Frontal cortex (tissue), 4 donors: Measurements from ENCODE around the gene AKAP12. TPM values are rescaled to one million over a fixed set of nuclear protein-coding genes. Genes with fewer than 3 reads are reported as not detected.
"Not testable (repeated sequence)": the region's sequence is repeated elsewhere in the genome, so short reads cannot be mapped to it uniquely, and the experiment has no call there.

Experiments used
- DNase-seq, 2 donors: peaks; one replicate each; pipeline ENCODE4 v3.0.0; 2012; ENCODE audit warnings: low spot score in 2 of 2
- FAIRE-seq: peaks from 2 replicates; lab custom pipeline; 2012; peaks lifted over from hg19 to GRCh38; lab: Jason Lieb, UNC
- total RNA-seq: library from RNA; depleted of rRNA; stranded (reverse); fragments of >200 nt; gene quantifications from one replicate; pipeline ENCODE4 v1.2.3, GENCODE V29; 2014
- donor health status: control.
- donor health status: control.
- donor health status: control.

Gene AKAP12
- total RNA-seq, 1 donor from 2014 or later = 40.4 TPM

DNA sequence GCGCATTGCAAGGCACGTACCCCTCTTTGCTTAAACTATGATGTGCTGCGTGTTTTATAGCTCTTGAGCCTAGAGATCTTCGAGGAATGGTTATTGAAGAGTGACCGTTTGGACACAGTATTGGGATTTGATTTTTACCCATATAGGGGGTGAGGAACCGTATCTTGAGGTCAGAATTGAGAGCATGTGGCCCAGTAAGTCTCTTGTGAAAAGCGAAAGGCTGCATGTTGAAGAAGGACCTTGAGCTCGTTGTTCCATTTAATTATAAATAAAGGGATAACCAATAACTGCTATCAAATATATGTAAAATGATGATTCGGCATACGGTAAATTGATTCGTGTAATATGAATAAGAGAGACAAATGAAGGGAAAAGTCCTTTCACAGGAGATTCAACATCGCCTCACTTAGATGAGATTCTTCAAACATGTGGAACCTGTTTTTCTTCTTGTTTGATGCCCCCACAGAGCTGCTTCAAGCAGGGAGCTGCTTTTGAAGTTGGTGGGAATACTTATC, 66.6 kb downstream of the AKAP12 start:
- no peak for DNase-seq
- no peak for FAIRE-seq

DNA sequence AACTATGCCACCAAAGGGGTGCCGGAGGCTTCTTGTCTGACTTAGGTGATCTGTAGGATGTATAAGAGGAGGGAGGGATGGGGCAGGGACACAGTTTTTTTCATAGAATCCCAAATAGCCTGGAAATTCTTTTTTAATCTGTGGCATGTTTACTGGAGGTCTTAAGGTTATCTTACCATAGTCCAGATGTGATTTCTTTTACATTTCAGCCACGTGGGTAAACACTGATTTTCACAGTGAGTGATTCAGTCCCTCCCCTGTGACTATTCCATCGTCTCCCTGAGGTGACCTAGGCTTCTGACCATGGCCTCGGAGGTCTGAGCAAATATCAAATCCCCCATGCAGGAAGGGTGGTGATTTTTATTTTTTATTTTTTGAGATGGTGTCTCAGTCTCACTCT, 67.7 kb downstream of the AKAP12 start:
- no peak for DNase-seq
- no peak for FAIRE-seq

DNA sequence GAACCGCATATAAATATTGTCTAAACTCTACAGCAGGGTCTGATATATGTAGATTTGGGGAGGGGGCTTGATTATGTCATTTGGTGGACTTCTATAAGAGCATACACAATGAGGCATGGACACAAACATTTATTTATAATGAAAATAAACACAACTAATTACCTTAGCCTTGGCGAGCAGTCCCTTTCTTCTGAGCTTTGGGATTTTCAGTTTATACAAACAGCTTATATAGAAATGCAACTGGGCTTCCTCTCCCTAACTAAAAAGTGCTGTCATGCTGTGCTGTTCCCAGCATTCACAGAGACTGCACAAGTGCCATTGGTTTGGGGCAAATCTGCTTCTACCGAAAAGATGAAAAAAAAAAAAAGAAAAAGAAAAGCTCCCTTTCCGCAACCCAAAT, 69.9 kb downstream of the AKAP12 start:
- DNase-seq (no peak), FAIRE-seq (no peak)

DNA sequence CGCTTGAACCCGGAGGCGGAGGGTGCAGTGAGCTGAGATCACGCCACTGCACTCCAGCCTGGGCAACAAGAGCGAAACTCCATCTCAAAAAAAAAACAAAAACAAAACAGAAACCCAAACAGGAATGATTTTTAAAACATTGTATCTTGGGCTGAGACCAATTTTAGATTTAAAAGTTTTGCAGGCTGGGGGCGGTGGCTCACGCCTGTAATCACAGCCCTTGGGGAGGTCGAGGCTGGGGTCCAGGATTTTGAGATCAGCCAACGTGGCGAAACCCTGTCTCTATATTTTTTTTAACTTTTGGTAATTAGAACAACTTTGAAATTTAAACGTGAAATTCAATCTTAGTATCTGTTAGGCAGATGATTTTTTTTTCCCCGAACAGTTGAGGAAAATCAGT, 70.5 kb downstream of the AKAP12 start:
- no peak for FAIRE-seq

DNA sequence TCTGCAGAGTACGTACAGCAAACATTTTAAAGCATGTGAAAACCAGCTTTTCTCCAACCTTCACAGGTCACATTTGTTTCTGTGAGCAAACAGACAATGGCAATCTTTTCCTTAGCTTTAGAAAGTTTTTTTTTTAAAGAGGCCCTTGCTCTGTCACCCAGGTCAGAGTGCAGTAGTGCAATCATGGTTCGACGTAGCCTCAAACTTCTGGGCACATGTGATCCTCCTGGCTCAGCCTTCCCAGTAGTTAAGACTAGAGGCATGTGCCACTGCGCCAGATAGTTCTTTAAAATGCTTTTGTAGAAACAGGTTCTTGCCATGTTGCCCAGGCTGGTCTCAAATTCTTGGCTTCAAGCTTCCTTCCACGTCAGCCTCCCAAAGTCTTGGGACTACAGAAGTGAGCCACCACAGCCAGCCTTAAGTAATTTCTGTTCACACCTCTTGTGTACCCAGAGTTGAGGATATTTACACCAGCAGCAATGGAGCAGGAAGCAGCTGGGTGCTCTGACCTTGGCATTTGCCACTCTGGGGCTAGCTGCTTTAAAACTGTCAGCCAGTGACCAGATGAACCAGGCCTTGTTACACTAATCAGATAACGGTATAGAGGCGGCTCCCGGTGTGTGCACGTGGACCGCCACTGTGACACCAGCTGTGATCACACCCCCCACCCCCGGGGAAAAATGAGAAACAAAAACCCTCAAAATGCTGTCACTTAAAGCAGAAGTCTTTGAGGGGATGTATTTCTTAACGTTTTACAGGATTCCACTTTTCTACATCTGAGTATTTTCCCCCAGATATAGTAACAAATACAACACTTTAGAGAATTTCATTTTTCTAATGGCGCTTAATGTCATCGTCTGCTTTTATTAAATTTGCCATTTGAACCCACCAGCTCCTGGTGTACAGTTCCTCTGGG, 71.3 kb downstream of the AKAP12 start:
- no peak for DNase-seq

More for the DNA sequence above, 70.5 kb downstream of the AKAP12 start:
- DNase-seq = no peak

DNA sequence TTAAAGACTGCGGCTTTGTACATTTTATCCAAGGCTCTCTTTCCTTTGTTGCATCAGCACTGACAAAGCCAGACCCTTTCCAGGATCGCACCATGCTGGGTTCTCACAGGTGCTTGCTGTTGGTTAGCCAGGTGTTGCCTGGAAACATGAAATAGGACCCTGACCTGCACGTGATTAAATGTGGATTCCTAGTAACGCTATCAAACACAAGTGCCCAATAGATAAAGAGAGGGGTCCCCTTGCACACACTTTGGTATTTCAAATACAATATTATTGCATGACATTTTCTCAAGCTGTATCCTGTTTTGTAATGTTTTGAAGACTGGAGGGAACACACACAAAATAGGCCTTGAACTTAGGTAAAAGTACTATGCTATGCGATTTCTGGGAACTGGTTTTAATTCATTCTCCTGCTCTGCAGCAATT, 73.3 kb downstream of the AKAP12 start:
- DNase-seq (no peak), FAIRE-seq (no peak)

More for the DNA sequence above, 71.3 kb downstream of the AKAP12 start:
- no peak for FAIRE-seq

DNA sequence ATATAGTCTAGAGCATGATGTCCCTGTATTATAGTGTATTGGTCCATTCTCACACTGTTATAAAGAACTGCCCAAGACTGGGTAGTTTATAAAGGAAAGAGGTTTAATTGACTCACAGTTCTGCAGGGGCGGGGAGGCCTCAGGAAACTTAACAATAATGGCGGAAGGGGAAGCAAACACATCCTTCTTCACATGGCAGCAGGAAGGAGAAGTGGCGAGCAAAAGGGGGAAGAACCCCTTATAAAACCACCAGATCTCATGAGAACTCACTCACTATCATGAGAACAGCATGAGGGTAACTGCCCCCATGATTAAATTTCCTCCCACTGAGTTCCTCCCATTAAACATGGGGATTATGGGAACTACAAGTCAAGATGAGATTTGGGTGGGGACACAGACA, 75.9 kb downstream of the AKAP12 start:
- DNase-seq, FAIRE-seq: not testable (repeated sequence)

DNA sequence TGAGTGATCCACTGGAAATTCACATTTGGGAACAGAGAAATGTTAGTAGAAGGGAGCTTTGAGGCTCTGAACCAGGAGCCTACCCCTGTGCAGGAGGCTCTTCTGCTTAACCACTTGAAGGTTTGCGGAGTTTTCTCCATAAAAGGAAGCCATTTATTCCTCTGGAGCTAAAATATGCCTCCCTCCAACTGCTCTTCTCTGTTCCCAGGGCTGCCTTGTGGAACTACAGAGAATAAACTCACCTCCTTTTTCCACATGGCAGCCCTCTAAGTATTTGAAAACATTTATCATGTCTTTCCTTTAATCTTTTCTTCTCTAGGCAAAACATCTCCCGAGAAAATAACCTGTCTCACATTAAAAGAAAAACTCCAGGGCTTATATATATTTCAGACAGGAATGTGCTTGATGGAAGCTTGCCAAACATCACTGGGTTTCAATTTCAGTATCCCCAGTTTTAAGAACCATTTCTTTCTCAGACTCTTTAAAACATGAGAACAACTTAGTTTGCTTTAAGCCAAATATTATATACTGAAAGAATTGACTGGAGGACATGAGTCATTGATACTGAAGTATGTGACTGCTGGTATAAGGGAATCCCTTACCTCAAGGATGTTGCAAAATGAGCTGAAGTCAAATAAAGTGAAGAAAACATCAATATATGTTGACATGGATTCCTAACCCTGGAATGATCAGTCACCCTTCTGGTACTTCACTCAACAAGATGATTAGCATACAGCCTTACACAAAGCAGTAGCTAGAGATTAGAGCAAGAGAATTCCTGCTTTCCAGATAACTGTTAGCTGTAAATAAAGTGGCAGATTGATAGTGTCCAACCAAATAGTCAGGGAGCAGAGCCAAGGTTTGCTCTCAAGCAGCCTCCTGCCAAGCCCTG, 77.6 kb downstream of the AKAP12 start:
- DNase-seq = no peak
- FAIRE-seq = no peak

DNA sequence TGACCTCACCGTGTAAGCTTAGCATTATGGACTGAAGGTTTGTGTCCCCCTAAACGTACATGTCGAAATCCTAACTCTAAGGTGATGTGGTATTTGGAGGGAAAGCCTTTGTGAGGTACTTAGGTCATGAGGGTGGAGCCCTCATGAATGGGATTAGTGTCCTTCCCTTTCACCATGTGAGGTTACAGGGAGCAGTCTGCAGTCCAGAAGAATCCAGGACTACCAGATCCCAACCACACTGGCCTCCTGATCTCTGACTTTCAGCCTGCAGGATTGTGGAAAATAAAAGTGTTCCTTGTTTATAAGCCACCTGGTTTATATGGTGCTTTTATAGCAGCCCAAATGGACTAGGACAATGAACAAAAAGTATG, 78.2 kb downstream of the AKAP12 start:
- no peak for DNase-seq
- no peak for FAIRE-seq

DNA sequence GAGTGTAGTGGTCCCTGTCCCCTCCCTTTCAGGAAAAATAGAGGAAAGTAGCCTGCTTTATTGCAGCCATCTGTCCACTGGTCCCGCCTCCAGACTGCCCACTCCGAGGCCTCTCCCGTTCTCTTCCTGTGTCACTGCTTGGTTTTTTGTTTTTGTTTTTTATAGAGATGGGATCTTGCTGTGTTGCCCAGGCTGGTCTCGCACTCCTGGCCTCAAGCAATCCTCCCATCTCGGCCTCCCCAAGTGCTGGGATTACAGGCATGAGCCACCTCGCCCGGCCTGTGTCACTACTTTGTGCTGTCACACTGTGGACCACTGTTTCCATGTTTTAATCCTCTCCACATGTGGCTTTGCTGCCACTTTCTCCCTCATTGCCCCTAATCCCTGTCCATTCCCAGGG, 80.4 kb downstream of the AKAP12 start:
- FAIRE-seq (no peak), DNase-seq (no peak)

DNA sequence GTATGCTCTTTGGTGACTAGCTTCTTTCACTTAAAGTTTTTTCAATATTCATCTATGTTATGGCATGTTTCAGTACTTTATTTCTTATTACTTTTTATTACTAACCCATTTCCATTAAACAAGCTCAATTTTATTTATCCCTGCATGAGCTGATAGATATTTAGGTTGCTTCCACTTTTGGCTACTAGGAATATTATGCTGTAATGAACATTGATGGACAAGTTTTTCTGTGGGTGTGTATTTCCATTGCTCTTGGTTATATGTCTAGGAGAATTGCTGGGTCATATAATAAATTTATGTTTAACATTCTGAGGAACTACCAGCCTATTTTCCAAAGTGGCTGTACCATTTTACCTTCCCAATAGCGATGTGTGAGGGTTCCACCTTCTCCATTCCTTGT, 81.7 kb downstream of the AKAP12 start:
- DNase-seq (no peak), FAIRE-seq (no peak)

DNA sequence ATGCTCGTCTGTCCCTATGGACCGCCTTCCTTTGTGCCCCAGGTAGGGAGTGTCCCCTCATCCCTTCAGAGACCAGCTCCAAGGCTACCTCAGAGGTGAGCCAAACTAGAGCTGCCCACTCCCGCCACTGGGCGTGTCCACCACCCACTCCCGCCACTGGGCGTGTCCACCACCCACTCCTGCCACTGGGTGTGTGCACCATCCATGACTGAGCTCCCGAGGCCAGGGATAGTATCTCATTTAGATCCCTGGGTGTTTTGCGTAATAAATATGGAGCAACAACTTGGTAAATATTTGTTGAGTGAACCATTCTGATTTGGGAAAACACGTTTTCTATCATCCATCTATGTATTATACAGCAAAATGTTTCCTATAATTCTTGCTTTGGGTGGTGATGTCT, 82.8 kb downstream of the AKAP12 start:
- no peak for DNase-seq
- no peak for FAIRE-seq

DNA sequence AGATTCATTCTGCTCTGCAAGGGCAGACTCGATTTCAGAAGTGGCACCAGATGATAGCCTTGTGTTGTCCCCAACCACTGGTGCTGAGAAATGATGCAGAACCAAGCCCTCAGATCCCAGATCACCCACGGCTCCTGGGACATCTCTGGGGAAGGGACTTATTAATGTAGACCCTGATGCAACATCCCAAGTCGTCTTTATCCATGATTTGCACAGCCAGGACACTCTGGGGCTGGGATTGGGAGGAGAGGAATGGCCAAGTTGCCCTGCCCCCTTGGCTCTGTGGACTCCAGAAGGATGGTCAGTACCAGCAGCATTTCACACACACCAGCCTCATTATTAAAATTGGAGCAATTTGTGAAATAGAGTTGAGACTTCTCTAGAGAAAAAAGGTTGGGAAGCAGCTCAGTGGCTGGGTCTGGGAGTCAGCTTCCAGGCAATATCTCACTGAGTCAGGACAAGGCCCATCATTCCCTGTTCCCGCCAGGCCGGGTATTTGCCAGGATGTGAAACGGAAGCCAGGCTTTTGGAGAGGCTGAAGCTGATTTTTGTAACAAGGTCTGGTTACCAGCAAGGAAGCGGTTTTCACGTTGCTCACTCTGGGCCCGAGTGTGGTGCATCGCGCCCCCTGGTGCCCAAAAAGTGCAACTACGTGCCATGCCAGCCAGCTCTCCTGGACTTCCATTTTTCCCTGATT, 84.2 kb downstream of the AKAP12 start:
- DNase-seq (peak; percentile 58 to 66), FAIRE-seq (no peak)

DNA sequence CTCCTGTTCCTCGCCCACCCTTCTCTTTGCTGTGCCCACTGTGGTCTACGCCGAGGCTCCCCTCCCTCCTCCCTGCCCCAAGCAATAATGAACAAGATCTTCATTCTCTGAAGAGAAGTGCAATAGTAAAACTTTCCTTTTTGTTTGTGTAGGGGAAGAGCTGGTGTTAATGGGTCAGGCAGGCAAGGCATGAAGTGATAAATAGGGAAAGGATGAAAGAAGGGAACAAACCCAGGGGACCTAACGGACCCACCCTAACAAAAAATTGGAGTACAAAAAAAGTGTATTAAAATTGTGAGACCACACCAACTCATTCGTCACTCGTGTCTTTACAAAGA, 84.7 kb downstream of the AKAP12 start:
- no peak for DNase-seq
- FAIRE-seq = no peak

DNA sequence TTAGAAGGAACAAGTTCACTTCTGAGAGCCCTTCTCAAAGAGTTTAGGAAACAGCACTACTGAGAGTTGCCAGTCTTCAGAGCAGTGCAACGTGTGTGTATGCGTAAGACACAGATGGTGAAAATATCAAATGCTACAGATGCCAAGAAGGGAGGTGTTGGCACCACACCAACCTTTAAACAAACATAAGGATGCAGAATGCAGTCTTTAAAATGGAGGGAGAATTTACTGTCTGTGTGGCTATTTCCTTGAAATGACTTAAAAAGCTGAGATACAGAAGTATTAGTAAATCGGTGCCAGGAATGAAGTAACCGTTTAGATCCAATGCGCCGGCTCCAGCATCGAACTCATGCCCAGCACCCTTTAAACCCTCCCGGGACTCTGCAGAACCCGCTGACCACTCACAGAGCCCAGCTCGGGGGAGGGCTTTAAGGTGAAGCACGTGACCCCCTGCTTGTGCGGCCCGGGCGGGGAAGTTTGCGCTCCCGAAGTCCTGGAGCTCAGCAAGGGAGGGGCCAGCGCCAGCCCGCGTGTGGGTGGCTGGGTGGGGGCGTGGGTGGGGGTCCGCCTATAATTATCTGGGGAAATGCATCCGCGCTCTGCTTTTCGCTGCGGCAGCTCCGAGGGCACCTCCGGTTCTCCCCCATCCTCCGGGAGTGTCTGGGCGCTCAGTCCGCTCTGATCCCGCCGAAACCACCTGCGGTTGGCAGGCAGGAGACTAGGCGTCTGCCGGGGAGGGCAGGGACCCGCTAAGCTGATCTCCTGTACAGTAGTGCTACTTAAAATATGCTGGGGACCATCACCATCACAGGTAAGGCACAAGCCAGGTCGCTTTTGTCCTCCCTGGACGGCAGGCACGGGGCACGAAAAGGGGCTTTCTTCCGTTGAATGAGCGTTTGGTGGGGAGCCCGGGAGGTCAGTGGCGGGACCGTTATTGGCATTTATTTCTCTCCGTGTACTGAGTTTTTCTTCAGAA, 85.6 kb downstream of the AKAP12 start:
- no peak for FAIRE-seq

DNA sequence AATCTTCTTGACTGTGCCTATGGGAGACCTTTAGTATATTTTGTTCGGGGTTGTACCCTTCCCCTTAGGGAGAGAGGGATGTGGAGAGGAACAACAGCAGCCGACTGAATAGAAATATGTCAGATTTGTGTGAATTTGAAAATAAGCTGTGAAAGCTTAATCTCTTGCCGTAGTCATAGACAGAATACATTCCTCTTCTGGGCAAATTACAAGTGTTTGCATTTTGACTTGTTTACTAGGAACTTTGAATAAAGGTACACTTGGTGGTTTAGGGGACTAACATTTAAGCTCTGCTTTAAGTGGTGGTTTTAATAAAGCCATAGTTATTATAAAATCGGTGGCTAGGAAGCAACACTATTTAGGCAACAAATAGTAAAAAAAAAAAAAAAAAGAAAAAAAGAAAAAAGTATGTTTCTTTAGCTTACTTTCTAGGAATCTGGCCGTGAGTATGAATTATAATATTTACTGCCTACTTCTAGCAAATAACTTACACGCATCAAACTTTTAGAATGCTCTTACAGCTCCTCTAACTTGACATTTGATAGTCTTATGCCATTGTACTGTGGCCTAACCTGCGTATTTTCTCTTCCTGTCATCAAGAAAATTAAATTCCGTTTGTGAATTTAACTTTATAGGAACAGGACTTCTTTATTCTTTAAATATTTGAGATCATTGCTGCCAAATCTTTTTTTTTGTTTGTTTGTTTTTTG, 86.5 kb downstream of the AKAP12 start:
- FAIRE-seq (no peak), DNase-seq (no peak)

More for the DNA sequence above, 85.6 kb downstream of the AKAP12 start:
- DNase-seq = peak in 1 of 2 donors; percentile 50

DNA sequence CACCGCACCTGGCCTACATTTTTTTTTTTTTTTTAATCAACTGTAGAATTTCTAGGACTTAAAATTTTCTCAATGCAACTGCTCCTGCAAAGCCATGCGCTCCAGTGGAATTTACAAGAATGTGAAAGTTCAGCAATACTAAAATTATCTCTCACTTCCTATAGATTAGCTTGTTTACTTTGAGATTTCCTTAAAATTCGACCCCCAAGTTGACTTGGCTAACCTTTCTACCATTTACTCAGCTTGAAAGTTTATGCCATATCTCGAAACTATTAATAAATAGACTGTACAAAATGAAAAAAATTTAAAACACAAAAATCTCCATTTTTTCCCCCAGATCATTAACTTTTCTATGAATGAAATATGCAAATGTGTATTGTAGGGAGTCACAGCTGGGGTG, 87.3 kb downstream of the AKAP12 start:
- FAIRE-seq (no peak), DNase-seq (no peak)

DNA sequence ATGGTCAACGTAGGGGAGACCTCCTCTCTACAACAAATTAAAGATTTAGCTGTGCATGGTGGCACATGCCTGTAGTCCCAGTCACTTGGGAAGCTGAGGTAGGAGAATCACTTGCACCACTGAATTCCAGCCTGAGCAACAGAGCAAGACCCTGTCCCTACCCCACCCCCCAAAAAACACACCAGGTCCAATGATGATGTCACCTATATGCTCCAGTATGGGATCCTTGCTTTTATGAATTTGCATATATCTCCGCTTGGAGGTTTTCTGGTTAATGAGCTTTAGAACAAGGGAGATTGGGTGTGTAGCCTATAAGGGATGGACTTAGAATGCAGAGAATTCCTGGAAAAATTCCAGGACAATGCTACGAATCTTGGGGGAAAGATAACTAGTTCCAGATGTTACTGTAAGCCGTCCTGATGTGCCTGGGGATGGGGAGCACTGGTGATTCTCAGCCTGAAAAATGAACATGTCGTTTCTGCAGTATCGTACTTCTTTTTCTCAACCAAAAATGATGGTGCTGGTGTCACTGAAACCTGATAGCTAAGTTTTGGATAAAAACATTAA, 90.4 kb downstream of the AKAP12 start:
- no peak for FAIRE-seq
- no peak for DNase-seq
